A549 (cell line): ENCODE data around the gene ASB1.

Experiments
- BHLHE40 ChIP-seq: IDR thresholded peaks from 2 replicates; pipeline ENCODE4 v1.6.1; 2012; ENCODE audit warnings: low read depth, low read length, inconsistent platforms
- CEBPB ChIP-seq, 2 experiments: fragments of >200 bp in 1 of 2; sonication (Bioruptor Twin) in 1 of 2; formaldehyde crosslinking in 1 of 2; IDR thresholded peaks; 2 replicates each; pipeline ENCODE4 v1.6.1; 2012 to 2016
- JUNB ChIP-seq: fragments of >200 bp; sonication (Bioruptor Twin); formaldehyde crosslinking; IDR thresholded peaks from 2 replicates; pipeline ENCODE4 v1.6.1; 2016
- MAFK ChIP-seq: fragments of 450-650 bp; IDR thresholded peaks from 2 replicates; pipeline ENCODE4 v1.6.1; 2014; ENCODE audit not compliant: partially characterized antibody
- MAZ ChIP-seq: fragments of 150-350 bp; IDR thresholded peaks from 2 replicates; pipeline ENCODE4 v1.6.1; 2014; ENCODE audit warnings: antibody characterized with exemption, low read depth, low read length, borderline replicate concordance
- POLR2A ChIP-seq: IDR thresholded peaks from 2 replicates; pipeline ENCODE4 v1.6.1; 2012; ENCODE audit warnings: mild to moderate bottlenecking, low read length
- RAD21 ChIP-seq, 2 experiments: fragments of >200 bp in 1 of 2; sonication (Bioruptor Twin) in 1 of 2; formaldehyde crosslinking in 1 of 2; IDR thresholded peaks in 1 of 2; conservative IDR thresholded peaks in 1 of 2; 2 replicates in 1 of 2; 3 replicates in 1 of 2; pipeline ENCODE4 v1.6.1; 2012 to 2018; ENCODE audit warnings: inconsistent platforms in 1 of 2
- ZSCAN20 ChIP-seq: fragments of 250-450 bp; sonication (Bioruptor Pico); IDR thresholded peaks from 2 replicates; pipeline ENCODE4 v1.8.0; 2022; ENCODE audit warnings: mild to moderate bottlenecking, moderate library complexity
- TF ChIP-seq, protein P1 (sequence below): fragments of >200 bp; sonication (Bioruptor Twin); formaldehyde crosslinking; IDR thresholded peaks from 3 replicates; pipeline ENCODE4 v1.5.1; 2016
- TF ChIP-seq, protein P2 (sequence below): fragments of 200-600 bp; sonication (generic); IDR thresholded peaks from 2 replicates; pipeline ENCODE4 v1.6.1; 2016; ENCODE audit warnings: antibody characterized with exemption, mild to moderate bottlenecking, moderate library complexity
- TF ChIP-seq, protein P3 (sequence below): fragments of 250-450 bp; sonication (Bioruptor Pico); IDR thresholded peaks from 2 replicates; pipeline ENCODE4 v1.5.0; 2021; ENCODE audit warnings: mild to moderate bottlenecking, moderate library complexity, borderline replicate concordance

DNA sequence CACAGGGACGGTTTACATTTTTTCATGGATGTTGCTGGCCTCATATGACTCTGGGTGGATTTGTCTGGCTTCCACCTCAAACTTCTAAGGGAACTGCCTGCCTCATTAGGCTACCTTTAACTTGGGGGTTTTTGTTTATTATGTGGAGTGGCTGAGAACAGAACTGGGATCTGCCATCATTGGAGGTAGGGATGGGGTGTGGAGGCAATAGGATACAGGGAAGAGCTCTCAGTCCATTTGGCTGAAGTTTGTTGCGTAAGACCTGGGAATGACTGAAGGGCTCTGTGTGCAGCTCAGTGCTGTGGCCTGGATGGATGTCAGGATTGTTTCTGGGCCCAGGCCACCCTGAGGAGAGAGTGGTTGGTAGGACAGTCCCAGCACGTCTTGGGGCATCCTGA lies 31.2 kb downstream of the ASB1 start:
- TF ChIP-seq POLR2A (no peak), RAD21 (conservative IDR thresholded peaks at IDR 0.05 in 1 of 2, IDR thresholded peaks at IDR 0.05 in 1 of 2) (no peak), ZSCAN20 (CRISPR knock-in tag) (no peak), BHLHE40 (no peak), JUNB (no peak), MAZ (no peak), MAFK (no peak), CEBPB (IDR thresholded peaks at IDR 0.05) (peak in 1 of 2 experiments; percentile 70; a peak in 1 of 4 replicates)
- TF ChIP-seq, protein P1, sequence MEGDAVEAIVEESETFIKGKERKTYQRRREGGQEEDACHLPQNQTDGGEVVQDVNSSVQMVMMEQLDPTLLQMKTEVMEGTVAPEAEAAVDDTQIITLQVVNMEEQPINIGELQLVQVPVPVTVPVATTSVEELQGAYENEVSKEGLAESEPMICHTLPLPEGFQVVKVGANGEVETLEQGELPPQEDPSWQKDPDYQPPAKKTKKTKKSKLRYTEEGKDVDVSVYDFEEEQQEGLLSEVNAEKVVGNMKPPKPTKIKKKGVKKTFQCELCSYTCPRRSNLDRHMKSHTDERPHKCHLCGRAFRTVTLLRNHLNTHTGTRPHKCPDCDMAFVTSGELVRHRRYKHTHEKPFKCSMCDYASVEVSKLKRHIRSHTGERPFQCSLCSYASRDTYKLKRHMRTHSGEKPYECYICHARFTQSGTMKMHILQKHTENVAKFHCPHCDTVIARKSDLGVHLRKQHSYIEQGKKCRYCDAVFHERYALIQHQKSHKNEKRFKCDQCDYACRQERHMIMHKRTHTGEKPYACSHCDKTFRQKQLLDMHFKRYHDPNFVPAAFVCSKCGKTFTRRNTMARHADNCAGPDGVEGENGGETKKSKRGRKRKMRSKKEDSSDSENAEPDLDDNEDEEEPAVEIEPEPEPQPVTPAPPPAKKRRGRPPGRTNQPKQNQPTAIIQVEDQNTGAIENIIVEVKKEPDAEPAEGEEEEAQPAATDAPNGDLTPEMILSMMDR = no peak
- TF ChIP-seq, protein P2, sequence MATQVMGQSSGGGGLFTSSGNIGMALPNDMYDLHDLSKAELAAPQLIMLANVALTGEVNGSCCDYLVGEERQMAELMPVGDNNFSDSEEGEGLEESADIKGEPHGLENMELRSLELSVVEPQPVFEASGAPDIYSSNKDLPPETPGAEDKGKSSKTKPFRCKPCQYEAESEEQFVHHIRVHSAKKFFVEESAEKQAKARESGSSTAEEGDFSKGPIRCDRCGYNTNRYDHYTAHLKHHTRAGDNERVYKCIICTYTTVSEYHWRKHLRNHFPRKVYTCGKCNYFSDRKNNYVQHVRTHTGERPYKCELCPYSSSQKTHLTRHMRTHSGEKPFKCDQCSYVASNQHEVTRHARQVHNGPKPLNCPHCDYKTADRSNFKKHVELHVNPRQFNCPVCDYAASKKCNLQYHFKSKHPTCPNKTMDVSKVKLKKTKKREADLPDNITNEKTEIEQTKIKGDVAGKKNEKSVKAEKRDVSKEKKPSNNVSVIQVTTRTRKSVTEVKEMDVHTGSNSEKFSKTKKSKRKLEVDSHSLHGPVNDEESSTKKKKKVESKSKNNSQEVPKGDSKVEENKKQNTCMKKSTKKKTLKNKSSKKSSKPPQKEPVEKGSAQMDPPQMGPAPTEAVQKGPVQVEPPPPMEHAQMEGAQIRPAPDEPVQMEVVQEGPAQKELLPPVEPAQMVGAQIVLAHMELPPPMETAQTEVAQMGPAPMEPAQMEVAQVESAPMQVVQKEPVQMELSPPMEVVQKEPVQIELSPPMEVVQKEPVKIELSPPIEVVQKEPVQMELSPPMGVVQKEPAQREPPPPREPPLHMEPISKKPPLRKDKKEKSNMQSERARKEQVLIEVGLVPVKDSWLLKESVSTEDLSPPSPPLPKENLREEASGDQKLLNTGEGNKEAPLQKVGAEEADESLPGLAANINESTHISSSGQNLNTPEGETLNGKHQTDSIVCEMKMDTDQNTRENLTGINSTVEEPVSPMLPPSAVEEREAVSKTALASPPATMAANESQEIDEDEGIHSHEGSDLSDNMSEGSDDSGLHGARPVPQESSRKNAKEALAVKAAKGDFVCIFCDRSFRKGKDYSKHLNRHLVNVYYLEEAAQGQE = no peak
- TF ChIP-seq, protein P3, sequence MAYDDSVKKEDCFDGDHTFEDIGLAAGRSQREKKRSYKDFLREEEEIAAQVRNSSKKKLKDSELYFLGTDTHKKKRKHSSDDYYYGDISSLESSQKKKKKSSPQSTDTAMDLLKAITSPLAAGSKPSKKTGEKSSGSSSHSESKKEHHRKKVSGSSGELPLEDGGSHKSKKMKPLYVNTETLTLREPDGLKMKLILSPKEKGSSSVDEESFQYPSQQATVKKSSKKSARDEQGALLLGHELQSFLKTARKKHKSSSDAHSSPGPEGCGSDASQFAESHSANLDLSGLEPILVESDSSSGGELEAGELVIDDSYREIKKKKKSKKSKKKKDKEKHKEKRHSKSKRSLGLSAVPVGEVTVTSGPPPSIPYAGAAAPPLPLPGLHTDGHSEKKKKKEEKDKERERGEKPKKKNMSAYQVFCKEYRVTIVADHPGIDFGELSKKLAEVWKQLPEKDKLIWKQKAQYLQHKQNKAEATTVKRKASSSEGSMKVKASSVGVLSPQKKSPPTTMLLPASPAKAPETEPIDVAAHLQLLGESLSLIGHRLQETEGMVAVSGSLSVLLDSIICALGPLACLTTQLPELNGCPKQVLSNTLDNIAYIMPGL (CRISPR knock-in tag) = no peak
